Measurements from ENCODE around the gene TTLL6.
A peak's percentile ranks its signal among the peaks of the same experiment; 100 is the strongest.

Gene TTLL6

GRCh38 chr17:48753794-48754499 is 63.1 kb downstream of the TTLL6 start:
- H3K27me3 ChIP-seq (ENCODE audit: control insufficient read depth, insufficient read depth, low read length) = peaks cover 98% of the 10 kb centered on the region

DNA sequence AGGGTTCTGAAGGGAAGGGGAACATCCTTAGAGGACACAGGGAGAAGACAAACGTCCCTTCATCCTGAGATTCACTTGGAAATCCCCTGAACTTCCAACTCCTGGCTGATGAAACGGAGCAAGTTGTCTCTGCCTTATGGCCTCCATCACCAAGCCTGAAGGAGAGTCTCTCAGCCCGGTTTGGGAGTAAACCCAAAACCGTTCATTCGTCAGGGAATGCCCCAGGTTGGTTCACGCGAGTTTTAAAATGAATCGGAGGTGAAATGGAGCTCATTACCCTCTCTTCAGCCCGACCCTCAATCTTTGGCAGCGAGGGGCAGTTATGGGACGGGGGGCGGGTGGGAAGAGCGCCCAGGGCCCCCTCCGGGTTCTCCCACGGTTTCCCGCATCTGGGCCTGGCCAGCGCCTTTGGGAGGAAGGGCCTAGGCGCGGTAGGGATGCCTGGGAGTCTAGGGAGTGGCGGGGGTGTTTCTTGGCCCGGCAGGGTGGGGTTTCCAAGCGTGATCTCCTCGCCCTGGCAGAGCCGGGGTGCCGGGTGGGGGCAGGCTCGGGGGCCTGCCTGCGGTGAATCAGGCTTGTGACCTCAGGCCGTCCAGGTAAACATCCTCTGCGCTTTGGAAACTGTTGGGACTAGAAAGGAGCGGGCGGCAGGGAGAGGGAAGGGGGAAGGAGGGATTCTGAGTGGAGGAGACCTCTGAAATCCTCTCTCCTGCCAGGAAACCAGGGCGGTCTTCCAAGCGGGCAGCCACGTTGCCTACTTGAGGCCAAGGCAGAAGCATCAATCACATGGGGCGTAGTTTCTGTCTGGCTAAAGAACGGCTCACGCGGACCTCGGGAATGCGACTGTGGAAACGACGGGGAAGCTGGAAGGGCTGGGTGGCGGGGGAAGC is 64.4 kb downstream of the TTLL6 start:
- no peaks in the 10 kb centered on the region for H3K9me3 ChIP-seq (ENCODE audit: control insufficient read depth, insufficient read depth, low read length)
- H3K4me3 ChIP-seq (ENCODE audit: low read depth, low read length) = peak overlapping the region; percentile 28
- H3K36me3 ChIP-seq (ENCODE audit: control insufficient read depth, insufficient read depth, low read length) = no peaks in the 10 kb centered on the region
- H3K4me1 ChIP-seq (ENCODE audit: control insufficient read depth, insufficient read depth, low read length) = no peaks in the 10 kb centered on the region
- H3K9ac ChIP-seq (ENCODE audit: low read depth, low read length) = no peak overlapping the region
- H3K27me3 ChIP-seq (ENCODE audit: control insufficient read depth, insufficient read depth, low read length) = peaks cover 100% of the 10 kb centered on the region

More at GRCh38 chr17:48753794-48754499, 63.1 kb downstream of the TTLL6 start:
- no peaks in the 10 kb centered on the region for H3K36me3 ChIP-seq (ENCODE audit: control insufficient read depth, insufficient read depth, low read length)
- H3K4me3 ChIP-seq (ENCODE audit: low read depth, low read length) = peak overlapping the region; percentile 35
- no peaks in the 10 kb centered on the region for H3K4me1 ChIP-seq (ENCODE audit: control insufficient read depth, insufficient read depth, low read length)
- no peak overlapping the region for H3K9ac ChIP-seq (ENCODE audit: low read depth, low read length)
- H3K9me3 ChIP-seq (ENCODE audit: control insufficient read depth, insufficient read depth, low read length) = no peaks in the 10 kb centered on the region

DNA sequence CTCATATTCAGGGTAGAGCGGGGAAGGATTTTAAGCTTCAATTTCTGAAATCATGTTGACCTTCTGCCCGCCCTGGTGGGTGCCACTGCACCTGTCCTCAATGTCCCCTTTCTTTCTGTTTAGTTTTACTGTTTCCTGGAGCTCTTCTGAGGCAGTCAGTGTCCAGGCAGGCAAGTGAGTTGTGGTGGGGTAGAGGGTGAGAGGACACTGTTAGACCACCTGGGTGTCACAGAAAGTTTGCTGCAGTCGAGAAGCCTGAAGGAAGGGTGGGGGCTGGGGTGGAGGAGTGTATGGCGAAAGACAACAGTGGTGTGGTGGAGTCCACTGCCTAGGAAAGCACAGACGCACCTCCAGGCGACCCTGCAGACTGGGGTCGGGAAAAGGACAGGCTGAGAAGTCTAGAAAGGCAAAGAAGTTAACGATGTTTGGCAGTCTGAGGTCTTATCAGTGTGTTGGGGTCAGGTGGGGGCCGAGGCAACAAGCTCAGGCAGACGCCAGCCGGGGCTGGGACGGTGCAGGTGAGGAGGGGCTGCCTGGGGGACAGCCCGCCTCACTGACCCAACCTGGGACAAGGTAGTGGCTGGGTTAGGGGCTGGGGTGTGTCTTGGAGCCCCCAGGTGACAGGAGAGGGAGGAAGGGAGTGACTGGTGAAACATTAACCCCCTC is 65.2 kb downstream of the TTLL6 start:
- H3K9ac ChIP-seq (ENCODE audit: low read depth, low read length) = no peak overlapping the region
- H3K9me3 ChIP-seq (ENCODE audit: control insufficient read depth, insufficient read depth, low read length) = no peaks in the 10 kb centered on the region
- no peaks in the 10 kb centered on the region for H3K36me3 ChIP-seq (ENCODE audit: control insufficient read depth, insufficient read depth, low read length)
- peaks cover 100% of the 10 kb centered on the region for H3K27me3 ChIP-seq (ENCODE audit: control insufficient read depth, insufficient read depth, low read length)
- H3K4me3 ChIP-seq (ENCODE audit: low read depth, low read length) = peak overlapping the region; percentile 28
- no peaks in the 10 kb centered on the region for H3K4me1 ChIP-seq (ENCODE audit: control insufficient read depth, insufficient read depth, low read length)

- peaks cover under 1% of the 10 kb centered on the region for H3K4me1 ChIP-seq (ENCODE audit: control insufficient read depth, insufficient read depth, low read length)
- no peaks in the 10 kb centered on the region for H3K9me3 ChIP-seq (ENCODE audit: control insufficient read depth, insufficient read depth, low read length)
- H3K4me3 ChIP-seq (ENCODE audit: low read depth, low read length) = peak overlapping the region; percentile 21
- H3K9ac ChIP-seq (ENCODE audit: low read depth, low read length) = no peak overlapping the region
- H3K36me3 ChIP-seq (ENCODE audit: control insufficient read depth, insufficient read depth, low read length) = no peaks in the 10 kb centered on the region
- H3K27me3 ChIP-seq (ENCODE audit: control insufficient read depth, insufficient read depth, low read length) = peaks cover 100% of the 10 kb centered on the region
These were observed 65.9 kb downstream of the TTLL6 start for GRCh38 chr17:48751172-48751571.

DNA sequence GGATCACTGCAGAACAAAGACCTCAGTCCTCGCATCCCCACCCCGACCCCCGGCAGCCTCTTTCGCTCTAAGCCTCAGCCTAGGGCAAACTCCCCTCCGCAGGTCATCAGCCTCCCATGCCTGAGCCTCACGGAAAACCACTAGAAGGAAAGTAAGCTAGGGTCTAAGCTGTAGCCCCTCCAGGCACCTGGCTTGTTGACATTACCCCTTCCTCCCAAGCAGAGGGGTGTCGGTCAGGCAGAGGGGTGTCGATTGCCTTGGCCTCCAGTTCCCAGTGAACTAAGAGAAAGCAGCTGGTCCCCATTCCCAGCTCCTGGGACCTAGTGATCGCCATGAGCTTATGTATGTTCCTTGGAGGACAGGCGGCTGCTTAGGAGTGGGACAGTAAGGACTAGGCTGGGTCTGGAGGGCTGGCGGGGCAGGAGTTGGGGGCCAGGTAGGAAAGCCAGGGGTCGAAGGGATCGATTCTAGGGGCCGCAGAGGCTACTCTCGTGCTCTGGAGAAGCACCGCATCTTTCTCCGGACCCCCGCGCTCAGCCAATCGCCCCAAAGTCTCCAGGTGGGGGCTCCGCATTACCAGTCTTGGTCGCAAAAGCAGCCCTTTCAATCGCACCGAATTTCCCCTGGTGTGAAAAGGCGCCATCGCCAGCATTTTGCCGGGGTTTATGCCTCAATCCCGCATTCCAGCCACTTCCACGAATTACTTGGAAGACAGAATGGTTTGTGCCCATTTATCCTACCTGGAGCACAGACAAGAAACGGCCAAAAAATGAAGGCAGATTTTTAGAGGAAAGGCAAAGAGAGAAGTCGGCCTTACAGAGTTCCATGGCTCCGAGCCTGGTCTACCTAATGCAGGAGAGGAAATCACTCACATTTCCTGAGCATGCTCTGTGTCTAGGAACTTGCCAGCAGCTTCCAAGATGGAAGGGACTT is 67.1 kb downstream of the TTLL6 start:
- Histone ChIP-seq H3K27me3 (ENCODE audit: control insufficient read depth, insufficient read depth, low read length) (peaks cover 100% of the 10 kb centered on the region), H3K4me3 (ENCODE audit: low read depth, low read length) (peak overlapping the region; percentile 28), H3K9me3 (ENCODE audit: control insufficient read depth, insufficient read depth, low read length) (no peaks in the 10 kb centered on the region), H3K9ac (ENCODE audit: low read depth, low read length) (no peak overlapping the region), H3K4me1 (ENCODE audit: control insufficient read depth, insufficient read depth, low read length) (peaks cover 2% of the 10 kb centered on the region), H3K36me3 (ENCODE audit: control insufficient read depth, insufficient read depth, low read length) (no peaks in the 10 kb centered on the region)

DNA sequence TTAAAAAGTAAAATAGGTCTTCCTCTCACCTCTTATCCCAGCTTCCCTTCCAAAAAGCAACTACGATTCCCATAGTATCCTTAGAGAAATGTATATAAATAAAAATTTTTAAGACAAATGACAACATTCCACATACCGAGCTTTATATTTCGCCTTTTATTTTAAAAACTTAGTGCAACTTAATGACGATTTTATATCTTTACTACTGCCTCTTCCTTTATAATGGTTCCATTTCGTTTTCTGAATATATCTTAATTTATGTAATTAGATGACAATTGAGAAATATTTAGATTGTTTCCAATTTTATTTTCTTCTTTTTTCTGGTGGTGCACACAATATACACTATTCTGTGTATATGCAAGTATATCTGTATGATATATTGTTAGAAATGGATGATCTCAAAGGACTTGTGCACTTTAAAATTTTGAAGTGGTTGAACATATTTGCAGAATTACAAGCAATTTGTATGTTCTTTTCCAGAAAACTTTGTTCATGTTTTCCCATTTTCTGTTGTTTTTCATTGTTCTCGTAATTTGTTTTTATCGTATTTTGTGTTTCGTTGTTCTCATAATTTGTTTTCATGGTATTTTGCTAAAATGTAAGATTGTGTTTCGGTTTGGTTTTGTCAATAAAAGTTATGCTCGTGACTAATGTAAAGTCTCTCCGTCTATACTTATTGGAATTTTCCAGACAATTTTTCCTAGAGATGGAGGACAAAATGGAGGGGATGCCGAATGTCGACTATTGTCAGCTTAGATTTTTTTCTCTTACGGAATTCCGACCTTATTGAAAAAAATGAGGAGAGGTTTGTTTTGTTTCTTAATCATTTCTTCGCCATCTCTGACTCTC is 68.1 kb downstream of the TTLL6 start:
- Histone ChIP-seq H3K27me3 (ENCODE audit: control insufficient read depth, insufficient read depth, low read length) (peaks cover 100% of the 10 kb centered on the region), H3K9ac (ENCODE audit: low read depth, low read length) (no peak overlapping the region), H3K4me3 (ENCODE audit: low read depth, low read length) (no peak overlapping the region), H3K4me1 (ENCODE audit: control insufficient read depth, insufficient read depth, low read length) (peaks cover 2% of the 10 kb centered on the region), H3K9me3 (ENCODE audit: control insufficient read depth, insufficient read depth, low read length) (no peaks in the 10 kb centered on the region), H3K36me3 (ENCODE audit: control insufficient read depth, insufficient read depth, low read length) (no peaks in the 10 kb centered on the region)

GRCh38 chr17:48747445-48748363 is 69.3 kb downstream of the TTLL6 start:
- Histone ChIP-seq H3K9ac (ENCODE audit: low read depth, low read length) (no peak overlapping the region), H3K4me3 (ENCODE audit: low read depth, low read length) (no peak overlapping the region), H3K36me3 (ENCODE audit: control insufficient read depth, insufficient read depth, low read length) (no peaks in the 10 kb centered on the region), H3K27me3 (ENCODE audit: control insufficient read depth, insufficient read depth, low read length) (peaks cover 100% of the 10 kb centered on the region), H3K4me1 (ENCODE audit: control insufficient read depth, insufficient read depth, low read length) (peaks cover 2% of the 10 kb centered on the region), H3K9me3 (ENCODE audit: control insufficient read depth, insufficient read depth, low read length) (no peaks in the 10 kb centered on the region)

DNA sequence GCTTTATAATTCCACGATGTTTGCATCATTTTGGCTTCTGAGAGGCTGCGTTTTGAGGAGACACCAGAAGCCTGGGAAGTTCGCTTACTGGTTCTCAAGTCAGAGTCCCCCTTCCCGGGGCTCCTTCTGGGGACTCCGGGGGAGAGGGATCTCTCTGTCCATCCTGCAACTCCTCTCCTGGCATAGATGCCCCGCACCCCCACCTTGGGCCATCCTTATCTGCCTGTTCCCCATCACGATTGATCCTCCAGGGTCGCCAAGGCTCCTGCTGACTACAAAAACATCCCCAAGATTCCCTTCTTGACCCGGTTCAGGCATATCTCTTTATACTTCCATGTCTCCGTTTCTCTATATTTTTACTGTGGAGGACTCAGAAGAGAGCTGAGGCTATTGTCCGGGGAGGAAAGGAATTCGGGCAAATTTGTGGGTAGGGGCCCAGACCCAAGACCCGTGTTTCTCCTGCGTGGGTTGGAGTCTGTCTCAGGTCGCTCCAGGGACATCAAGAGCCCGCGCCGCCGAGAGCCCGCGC is 70.0 kb downstream of the TTLL6 start:
- H3K4me1 ChIP-seq (ENCODE audit: control insufficient read depth, insufficient read depth, low read length) = peaks cover 2% of the 10 kb centered on the region
- no peaks in the 10 kb centered on the region for H3K36me3 ChIP-seq (ENCODE audit: control insufficient read depth, insufficient read depth, low read length)
- H3K9me3 ChIP-seq (ENCODE audit: control insufficient read depth, insufficient read depth, low read length) = no peaks in the 10 kb centered on the region
- H3K27me3 ChIP-seq (ENCODE audit: control insufficient read depth, insufficient read depth, low read length) = peaks cover 100% of the 10 kb centered on the region
- H3K9ac ChIP-seq (ENCODE audit: low read depth, low read length) = no peak overlapping the region
- H3K4me3 ChIP-seq (ENCODE audit: low read depth, low read length) = no peak overlapping the region

- H3K27me3 ChIP-seq (ENCODE audit: control insufficient read depth, insufficient read depth, low read length) = peaks cover 100% of the 10 kb centered on the region
These were observed 71.4 kb downstream of the TTLL6 start for GRCh38 chr17:48745381-48746275.

More at GRCh38 chr17:48745381-48746275, 71.4 kb downstream of the TTLL6 start:
- Histone ChIP-seq H3K9ac (ENCODE audit: low read depth, low read length) (no peak overlapping the region), H3K4me1 (ENCODE audit: control insufficient read depth, insufficient read depth, low read length) (peaks cover 2% of the 10 kb centered on the region), H3K4me3 (ENCODE audit: low read depth, low read length) (peak overlapping the region; percentile 11), H3K9me3 (ENCODE audit: control insufficient read depth, insufficient read depth, low read length) (no peaks in the 10 kb centered on the region), H3K36me3 (ENCODE audit: control insufficient read depth, insufficient read depth, low read length) (no peaks in the 10 kb centered on the region)
